HepG2 (cell line): ENCODE results near the gene PSMD1. TPM values are rescaled to one million over a fixed set of nuclear protein-coding genes. Genes with fewer than 3 reads are reported as not detected.
A peak's percentile ranks its signal among the peaks of the same experiment; 100 is the strongest.

Source experiments
- AKNA ChIP-seq: sonication (generic); formaldehyde crosslinking; IDR thresholded peaks from 2 replicates; pipeline ENCODE4 v1.4.0; 2020; ENCODE audit warnings: missing genetic modification reagents, borderline replicate concordance
- ASH2L ChIP-seq: fragments of 300-600, 200-600 bp; sonication (generic); IDR thresholded peaks from 2 replicates; pipeline ENCODE4 v1.7.0; 2017; ENCODE audit warnings: low read depth, mild to moderate bottlenecking, moderate library complexity, mixed read lengths, low read length; ENCODE audit not compliant: insufficient read length
- DPF2 ChIP-seq: sonication (generic); formaldehyde crosslinking; IDR thresholded peaks from 2 replicates; pipeline ENCODE4 v1.4.0; 2020; ENCODE audit warnings: mild to moderate bottlenecking, low read depth, missing genetic modification reagents, borderline replicate concordance
- FOXO4 ChIP-seq: sonication (generic); formaldehyde crosslinking; conservative IDR thresholded peaks from 2 replicates; pipeline ENCODE4 v1.8.1; 2023; ENCODE audit warnings: missing genetic modification reagents
- ISX ChIP-seq: sonication (generic); formaldehyde crosslinking; conservative IDR thresholded peaks from 2 replicates; pipeline ENCODE4 v1.5.0; 2020; ENCODE audit warnings: missing genetic modification reagents
- NKX3-1 ChIP-seq: sonication (generic); formaldehyde crosslinking; IDR thresholded peaks from 2 replicates; pipeline ENCODE4 v1.5.0; 2020; ENCODE audit warnings: missing genetic modification reagents
- PTBP1 ChIP-seq: fragments of 200-400 bp; formaldehyde crosslinking; IDR thresholded peaks from 2 replicates; pipeline ENCODE4 v1.6.1; 2018; ENCODE audit warnings: low read length, low read depth; ENCODE audit not compliant: poor library complexity, severe bottlenecking
- TRIM22 ChIP-seq: fragments of 450-650 bp; IDR thresholded peaks from 2 replicates; pipeline ENCODE4 v1.6.1; 2017
- ZNF572 ChIP-seq: sonication (generic); formaldehyde crosslinking; IDR thresholded peaks from 2 replicates; pipeline ENCODE4 v1.5.1; 2020; ENCODE audit warnings: mild to moderate bottlenecking, missing genetic modification reagents
- ZNF646 ChIP-seq: sonication (generic); formaldehyde crosslinking; IDR thresholded peaks from 2 replicates; pipeline ENCODE4 v1.9.0; 2021; ENCODE audit warnings: mild to moderate bottlenecking, missing genetic modification reagents
- ZNF777 ChIP-seq: sonication (generic); formaldehyde crosslinking; IDR thresholded peaks from 2 replicates; pipeline ENCODE4 v1.4.0; 2020; ENCODE audit warnings: missing genetic modification reagents
- ZZZ3 ChIP-seq: sonication (generic); formaldehyde crosslinking; IDR thresholded peaks from 2 replicates; pipeline ENCODE4 v1.4.0; 2020; ENCODE audit warnings: missing genetic modification reagents, mild to moderate bottlenecking, borderline replicate concordance
- polyA plus RNA-seq, 8 experiments: library from polyadenylated mRNA; depleted of rRNA in 3 of 8; stranded (reverse) in 7 of 8; unstranded in 1 of 8; fragments of >200 nt; fragmentation: Illumina TruSeq in 4 of 8; extraction: Trizol in 4 of 8; gene quantifications; 2 replicates each; pipeline versions ENCODE4 v1.2.1 to v1.2.3, GENCODE V29; 2011 to 2016; ENCODE audit warnings: low read depth in 4 of 8, missing spikeins in 1 of 8, mixed read lengths in 1 of 8; ENCODE audit not compliant: insufficient read depth in 1 of 8
- total RNA-seq, 5 experiments: library from RNA; depleted of rRNA; stranded (reverse); fragments of >200 nt; fragmentation: Illumina TruSeq; extraction: Trizol; gene quantifications; 2 replicates each; pipeline ENCODE4 v1.2.3, GENCODE V29; 2016; ENCODE audit warnings: low read depth in 1 of 5
- TF ChIP-seq, protein P1 (sequence below): sonication (generic); formaldehyde crosslinking; IDR thresholded peaks from 2 replicates; pipeline ENCODE4 v1.8.1; 2023; ENCODE audit warnings: mild to moderate bottlenecking, moderate library complexity, missing genetic modification reagents

PSMD1 gene
- total and polyA plus RNA-seq, 2 of the 13 experiments (the other 11 are each of a cell fraction or from before 2014, with no cell fraction given) = 136 to 191 TPM

- TF ChIP-seq ZNF646 (CRISPR knock-in tag) = no peak
- TF ChIP-seq, protein P1, sequence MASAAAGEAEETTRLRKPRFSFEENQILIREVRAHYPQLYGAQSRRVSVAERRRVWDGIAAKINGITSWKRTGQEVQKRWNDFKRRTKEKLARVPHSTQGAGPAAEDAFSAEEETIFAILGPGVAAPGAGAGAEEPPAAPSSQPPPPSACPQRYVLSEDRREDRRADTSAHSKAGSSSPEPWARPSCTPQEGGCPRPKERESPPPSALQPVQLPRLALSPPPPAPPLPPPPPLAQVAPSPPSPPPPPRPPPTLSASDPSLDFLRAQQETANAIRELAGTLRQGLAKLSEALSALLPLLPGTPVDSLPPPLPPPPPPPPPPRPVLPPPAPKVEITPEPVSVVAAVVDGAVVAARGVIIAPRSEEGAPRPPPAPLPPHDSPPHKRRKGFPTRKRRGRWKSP (CRISPR knock-in tag) = no peak; the same call in 1 of the 2 replicates
- TF ChIP-seq TRIM22 = no peak
- no peak for TF ChIP-seq ZZZ3 (CRISPR knock-in tag)
- TF ChIP-seq PTBP1 = no peak
- TF ChIP-seq ZNF572 (CRISPR knock-in tag) = no peak
- TF ChIP-seq DPF2 = no peak
- TF ChIP-seq FOXO4 = no peak
- TF ChIP-seq ZNF777 = no peak; the same call in 1 of the 2 replicates
- TF ChIP-seq ASH2L = peak; percentile 76
- TF ChIP-seq ISX (CRISPR knock-in tag) = no peak
- no peak for TF ChIP-seq AKNA (CRISPR knock-in tag)
- TF ChIP-seq NKX3-1 = no peak; the same call in 1 of the 2 replicates
Observed at GRCh38 chr2:231037202-231037730, 19.4 kb upstream of the PSMD1 start, which contains the start of gene C2orf72 (continued).
